Peyer's patch (tissue), 4 donors: ENCODE data around the gene CFAP70.

Experiments
- CTCF ChIP-seq, 6 experiments: fragments of 450-650 bp in 4 of 6; fragments of 200-600 bp in 2 of 6; sonication (generic) in 1 of 6; IDR thresholded peaks; one replicate each; pipeline ENCODE4 v1.5.1; 2017 to 2019; ENCODE audit warnings: antibody characterized with exemption in 6 of 6, mild to moderate bottlenecking in 3 of 6, moderate library complexity in 1 of 6
- POLR2A ChIP-seq, 2 donors: fragments of 450-650 bp; IDR thresholded peaks; one replicate each; pipeline ENCODE4 v1.5.1; 2017; ENCODE audit warnings: antibody characterized with exemption in 2 of 2, mild to moderate bottlenecking in 2 of 2, moderate library complexity in 2 of 2

GRCh38 chr10:73376679-73377078 lies 18.0 kb upstream of the CFAP70 start:
- TF ChIP-seq CTCF (IDR thresholded peaks at IDR 0.05) (no peak), POLR2A (IDR thresholded peaks at IDR 0.05) (no peak)
